Middle frontal gyrus (tissue), 1 donor: ENCODE results near the gene SLC6A16.
"Not testable (repeated sequence)": the region's sequence is repeated elsewhere in the genome, so short reads cannot be mapped to it uniquely, and the experiment has no call there.

ENCODE experiments used
- DNase-seq: peaks from one replicate; pipeline ENCODE4 v3.0.0-alpha.2; 2015; ENCODE audit warnings: low spot score; ENCODE audit errors: extremely low spot score

Gene SLC6A16

DNA sequence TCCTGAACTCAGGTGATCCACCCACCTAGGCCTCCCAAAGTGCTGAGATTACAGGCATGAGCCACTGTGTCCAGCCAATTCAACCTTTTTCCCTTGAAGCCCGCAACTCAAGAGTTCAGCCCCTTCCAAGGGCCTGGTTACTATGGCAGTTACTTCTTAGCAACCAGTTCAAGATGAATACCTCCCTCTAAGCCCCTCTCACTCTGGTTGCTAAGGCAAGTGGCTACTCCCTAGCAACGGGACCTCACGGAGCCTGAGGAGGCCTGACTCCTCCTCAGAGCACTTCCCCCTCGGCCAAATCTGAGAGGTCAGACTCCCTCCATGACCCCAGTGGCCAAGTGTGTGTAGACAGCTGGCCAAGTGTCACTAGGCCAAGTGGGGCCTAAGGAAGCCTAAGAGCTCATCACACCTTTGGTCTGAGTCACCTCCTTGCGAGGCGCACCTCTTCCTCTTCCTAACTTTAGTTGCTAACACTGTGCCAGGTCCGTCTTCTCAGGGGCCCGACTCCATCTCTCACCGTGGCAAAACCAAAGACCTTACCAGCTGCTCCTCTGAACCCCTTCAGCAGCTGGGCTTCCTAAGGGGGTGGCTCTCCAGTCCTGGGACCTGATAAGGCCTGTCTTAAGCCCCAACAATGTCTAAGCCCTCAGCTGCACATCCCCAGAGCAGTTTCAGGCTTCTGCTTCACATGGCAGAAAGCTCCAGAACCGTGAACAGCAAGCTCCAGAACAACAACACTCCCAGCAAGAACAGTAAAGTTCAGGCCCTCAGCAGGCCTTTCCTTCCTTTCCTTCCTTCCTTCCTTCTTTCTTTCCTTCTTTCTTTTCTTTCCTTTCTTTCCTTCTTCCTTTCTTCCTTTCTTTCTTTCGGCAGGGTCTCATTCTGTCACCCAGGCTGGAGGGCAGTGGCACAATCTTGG, 19.8 kb upstream of the SLC6A16 start:
- DNase-seq: no peak

DNA sequence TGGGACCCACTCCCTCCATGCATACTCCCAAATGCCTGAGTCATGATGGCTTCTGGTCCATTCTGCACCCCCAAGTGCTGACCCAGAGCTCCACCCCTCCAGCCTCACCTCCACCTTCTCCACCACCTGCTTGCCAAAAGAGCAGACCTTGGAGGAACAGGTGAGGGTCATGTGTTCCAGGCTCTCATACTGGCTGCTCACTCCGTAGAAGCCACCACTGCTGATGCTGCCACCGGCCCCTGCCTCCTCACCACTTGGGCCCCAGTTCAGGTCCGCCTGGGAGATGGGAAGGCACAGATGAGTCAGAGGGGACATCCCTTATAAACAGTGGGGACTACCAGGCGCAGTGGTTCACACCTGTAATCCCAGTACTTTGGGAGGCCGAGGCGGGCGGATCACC, 18.1 kb upstream of the SLC6A16 start:
- no peak for DNase-seq

DNA sequence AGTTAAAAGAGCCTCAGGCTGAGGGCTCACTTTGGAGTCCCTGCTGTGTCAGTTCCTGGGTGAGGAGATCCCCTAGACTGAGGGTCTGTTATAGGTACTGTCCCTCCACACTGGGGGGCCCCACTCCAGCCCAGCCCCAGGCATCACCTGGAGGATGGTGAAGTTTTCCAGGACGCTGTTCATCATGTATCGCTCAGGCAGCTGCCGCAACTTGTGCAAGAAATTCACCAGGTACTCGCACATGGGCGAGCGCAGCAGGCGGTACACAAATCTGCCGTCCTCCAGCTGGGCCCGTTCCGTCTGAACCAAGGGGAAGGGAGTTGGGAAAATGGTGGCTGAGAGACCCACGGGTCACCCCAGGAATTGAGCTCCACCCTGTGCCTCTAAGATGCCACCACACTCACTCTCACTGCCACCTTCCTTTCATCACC, 17.3 kb upstream of the SLC6A16 start:
- DNase-seq: no peak

DNA sequence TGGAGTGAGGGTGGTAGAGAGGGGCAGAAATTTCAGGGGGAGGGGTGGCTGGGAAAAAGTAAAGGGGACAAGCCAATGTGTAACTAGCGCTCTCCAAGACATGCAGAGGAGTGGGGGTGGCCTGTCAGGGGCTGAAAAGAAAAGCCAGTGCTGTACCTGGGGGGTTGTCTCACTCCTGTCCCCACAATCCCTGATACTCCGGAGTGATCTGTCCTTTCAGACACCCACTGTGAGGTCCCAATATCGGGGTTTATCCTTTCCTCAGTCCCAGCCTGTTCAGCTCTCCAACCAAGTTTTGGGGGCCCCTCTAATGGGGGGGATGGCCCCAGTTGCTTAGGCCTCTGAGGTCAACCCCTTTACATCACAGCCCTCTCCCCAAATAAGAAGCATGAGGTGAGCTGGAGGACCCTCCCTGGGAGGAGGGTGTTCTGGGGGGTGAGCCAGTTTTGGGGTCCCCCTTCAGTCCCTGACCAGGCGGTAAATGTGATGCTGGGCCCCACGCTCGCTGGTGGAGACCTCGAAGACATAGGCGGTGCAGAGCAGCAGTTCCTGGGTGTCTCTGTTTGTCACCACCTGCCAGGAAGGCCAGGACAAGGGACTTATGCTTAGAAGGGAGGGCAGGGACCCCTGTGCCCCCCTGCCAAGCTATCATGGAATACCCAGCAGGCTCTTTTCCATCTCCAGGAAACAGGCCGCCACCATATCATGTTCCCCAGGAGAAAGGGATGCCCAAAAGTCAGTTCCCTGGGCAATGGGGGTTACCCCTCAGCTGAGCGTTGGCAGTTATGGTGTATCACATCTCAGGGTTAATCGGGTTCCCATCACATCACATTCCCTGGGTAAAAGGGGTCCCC, 16.1 kb upstream of the SLC6A16 start:
- DNase-seq: no peak

GRCh38 chr19:49340069-49340864, 15.3 kb upstream of the SLC6A16 start:
- DNase-seq: no peak

GRCh38 chr19:49339301-49340068, 14.5 kb upstream of the SLC6A16 start:
- peak; percentile 42 for DNase-seq

DNA sequence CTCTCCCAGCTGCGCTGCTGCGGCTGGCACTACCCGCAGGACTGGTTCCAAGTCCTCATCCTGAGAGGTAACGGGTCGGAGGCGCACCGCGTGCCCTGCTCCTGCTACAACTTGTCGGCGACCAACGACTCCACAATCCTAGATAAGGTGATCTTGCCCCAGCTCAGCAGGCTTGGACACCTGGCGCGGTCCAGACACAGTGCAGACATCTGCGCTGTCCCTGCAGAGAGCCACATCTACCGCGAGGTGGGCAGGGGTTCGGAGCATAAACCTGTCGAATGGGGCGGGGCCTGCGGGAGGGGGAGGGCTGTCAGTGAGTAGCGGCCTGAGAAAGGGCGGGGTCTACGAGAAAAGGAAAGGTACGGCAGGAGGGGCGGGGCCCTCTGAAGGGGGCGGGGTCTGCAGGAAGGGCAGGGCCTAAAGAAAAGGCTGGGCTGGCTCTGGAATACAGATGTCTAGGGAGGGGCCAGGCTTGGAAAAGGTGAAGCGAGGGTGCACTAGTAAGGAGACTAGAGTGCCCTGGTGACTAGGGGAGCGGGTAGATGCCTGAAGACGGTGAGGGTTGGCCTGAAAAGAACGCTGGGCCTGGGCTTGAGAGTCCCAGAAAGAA, 13.8 kb upstream of the SLC6A16 start:
- DNase-seq: no peak

- DNase-seq: no peak
Measured at GRCh38 chr19:49338023-49338677, 13.2 kb upstream of the SLC6A16 start.

GRCh38 chr19:49337267-49338022, 12.5 kb upstream of the SLC6A16 start:
- no peak for DNase-seq

DNA sequence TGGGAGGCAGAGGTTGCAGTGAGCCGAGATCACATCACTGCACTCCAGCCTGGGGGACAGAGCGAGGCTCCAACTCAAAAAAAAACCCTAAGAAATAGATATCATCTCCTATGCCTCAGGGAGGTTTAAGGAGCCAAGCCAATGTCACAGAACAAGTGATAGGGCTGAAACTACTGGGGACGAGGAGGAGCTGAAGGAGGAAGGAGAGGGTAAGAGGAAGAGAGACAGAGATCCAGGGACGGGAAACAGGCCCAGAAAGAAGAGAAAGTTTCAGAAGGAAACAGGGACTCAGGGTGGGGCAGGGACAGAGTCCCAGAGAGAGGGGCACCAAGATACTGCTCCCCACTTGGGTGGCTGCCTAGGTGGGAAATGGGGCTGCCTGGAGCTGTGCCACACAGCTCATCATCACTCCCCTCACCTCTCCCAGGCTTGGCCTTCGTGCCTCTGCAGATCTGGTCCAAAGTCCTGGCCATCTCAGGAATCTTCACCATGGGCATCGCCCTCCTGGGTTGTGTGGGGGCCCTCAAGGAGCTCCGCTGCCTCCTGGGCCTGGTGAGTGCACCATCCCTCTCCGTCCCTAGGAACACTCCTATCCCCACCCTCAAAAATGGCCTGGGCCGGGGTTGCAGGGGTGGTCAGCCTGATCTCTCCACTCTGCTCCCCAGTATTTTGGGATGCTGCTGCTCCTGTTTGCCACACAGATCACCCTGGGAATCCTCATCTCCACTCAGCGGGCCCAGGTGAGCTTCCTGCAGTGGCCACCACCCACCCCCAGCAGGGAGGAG, 11.7 kb upstream of the SLC6A16 start:
- no peak for DNase-seq

DNA sequence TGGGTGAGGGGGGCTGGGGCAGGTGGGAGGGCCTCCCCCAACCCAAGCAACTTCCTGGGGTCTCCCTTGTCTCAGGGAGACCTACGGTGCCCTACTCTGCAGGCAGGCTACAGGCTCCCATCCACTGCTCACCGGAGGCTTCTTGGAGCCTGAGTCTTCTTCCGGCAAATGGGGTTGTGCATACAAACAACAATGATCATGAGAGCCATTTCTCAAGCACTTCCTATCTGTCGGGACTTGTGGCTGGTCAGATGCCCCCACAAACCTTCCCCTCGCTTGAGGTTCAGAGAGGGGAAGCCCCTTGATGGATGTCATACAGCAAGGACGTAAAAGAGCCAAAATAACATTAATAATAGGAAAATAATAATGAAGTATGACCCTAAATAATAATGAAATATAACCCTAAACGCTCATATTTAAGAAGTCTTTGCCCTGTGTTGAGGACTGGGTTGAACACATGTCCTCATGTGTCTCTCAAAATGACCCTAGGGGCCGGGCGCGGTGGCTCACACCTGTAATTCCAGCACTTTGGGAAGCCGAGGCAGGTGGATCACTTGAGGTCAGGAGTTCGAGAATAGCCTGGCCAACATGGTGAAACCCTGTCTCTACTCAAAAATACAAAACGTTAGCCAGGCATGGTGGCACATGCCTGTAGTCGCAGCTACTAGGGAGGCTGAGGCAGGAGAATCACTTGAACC, 10.9 kb upstream of the SLC6A16 start:
- no peak for DNase-seq

GRCh38 chr19:49335071-49335783, 10.2 kb upstream of the SLC6A16 start, which contains the start of gene CD37:
TSS of gene CD37 (plus strand) at chr19:49335406. CDS start at chr19:49335541, 135 bp downstream.
- no peak for DNase-seq

DNA sequence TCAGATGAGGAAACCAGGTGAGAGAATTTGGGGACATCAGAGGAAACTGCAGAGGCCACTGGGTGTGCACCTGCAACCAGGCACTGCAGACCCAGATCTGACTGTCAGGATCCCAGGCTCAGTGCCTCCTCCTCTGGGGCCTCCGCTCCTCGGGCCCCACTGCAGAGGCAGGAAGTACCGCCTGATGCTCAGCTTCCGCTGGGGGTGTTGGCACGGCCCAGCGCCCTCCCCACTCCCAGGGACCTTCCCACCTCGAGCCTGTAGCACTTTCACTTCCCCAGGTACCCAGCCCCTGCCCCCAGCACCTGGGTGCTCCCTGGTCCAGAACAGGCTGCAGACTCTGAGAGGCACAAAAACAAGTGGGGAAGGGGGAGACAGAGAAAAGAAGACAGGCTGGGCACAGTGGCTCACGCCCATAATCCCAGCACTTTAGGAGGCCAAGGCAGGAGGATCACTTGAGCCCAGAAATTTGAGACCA, 8.9 kb upstream of the SLC6A16 start:
- DNase-seq: no peak

DNA sequence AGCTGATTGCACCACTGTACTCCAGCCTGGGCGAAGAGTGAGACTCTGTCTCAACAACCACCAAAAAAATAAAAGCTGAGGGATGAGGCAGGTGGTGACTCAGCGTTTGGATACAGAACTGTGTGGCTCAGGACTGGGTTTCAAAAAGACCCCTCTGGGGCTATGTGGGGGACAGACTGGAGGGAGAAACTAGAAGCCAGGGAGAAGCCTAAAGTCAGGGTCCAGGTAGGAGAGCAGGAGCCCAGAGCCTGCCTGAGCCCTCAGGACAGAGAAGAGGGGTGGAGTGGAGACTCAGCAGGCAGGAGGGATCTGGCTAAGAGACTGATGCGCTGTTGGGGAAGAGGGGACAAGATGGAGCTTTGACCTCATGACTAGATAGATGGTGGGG, 8.4 kb upstream of the SLC6A16 start:
- DNase-seq: no peak

DNA sequence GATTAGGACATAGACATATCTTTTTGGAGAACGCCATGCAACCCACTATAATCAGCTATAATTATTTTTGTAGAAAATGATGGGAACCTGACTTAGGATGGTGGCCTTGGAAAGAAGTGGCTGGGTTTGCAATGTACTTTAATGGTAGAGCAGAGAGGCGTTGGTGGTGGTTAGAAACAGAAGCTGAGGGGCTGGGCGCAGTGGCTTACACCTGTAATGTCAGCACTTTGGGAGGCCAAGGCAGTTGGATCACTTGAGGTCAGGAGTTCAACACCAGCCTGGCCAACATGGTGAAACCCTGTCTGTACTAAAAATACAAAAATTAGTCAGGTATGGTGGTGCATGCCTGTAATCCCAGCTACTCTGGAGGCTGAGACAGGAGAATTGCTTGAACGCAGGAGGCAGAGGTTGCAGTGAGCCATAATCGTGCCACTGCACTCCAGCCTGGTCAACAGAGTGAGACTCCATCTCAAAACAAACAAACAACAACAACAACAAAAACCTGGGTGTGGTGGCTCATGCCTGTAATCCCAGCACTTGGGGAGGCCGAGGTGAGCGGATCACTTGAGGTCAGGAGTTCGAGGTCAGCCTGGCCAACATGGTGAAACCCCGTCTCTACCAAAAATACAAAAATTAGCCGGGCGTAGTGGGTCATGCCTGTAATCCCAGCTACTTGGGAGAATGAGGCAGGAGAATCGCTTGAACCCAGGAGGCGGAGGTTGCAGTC, 7.9 kb upstream of the SLC6A16 start:
- not testable (repeated sequence) for DNase-seq

DNA sequence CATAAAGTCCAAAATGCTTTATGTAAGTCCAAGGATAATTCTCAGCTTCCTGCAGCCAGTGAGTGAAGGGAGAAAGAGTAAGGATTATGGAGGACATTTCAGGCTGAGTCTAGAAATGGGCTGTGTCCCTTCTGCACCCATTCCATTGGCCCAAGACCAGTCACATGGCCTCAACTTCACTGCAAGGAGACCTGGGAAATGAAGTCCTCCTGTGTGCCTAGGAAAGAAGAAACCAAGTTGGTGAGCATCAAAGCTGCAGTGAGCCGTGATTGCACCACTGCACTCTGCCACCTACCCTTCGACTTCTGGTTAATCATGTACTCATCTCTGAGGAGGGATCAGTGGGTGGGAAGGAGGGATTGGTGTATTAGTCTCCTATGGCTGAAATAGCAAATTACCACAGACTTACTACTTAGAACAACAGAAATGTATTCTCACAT, 6.6 kb upstream of the SLC6A16 start:
- peak; percentile 29 for DNase-seq
